ENCODE measurements around the gene PIP5K1A.

The PIP5K1A gene

DNA sequence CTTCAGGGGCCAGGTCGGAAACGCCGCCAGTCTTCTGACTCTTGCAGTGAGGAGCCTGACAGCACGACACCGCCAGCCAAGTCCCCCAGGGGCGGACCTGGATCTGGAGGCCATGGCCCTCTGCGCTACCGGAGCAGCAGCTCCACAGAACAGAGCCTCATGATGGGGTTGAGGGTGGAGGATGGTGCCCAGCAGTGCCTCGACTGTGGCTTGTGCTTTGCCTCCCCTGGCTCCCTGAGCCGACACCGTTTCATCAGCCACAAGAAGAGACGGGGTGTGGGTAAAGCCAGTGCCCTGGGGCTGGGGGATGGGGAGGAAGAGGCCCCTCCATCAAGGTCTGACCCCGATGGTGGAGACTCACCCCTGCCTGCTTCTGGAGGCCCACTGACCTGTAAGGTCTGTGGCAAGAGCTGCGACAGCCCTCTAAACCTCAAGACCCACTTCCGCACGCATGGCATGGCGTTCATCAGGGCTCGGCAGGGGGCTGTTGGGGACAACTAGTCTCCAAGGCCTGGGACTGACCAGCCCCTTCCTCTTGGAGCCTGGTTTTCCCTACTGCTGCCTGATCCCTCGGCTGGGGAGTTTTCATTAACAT lies 92.5 kb downstream of the PIP5K1A start:
- DNase-seq, result no peak

DNA sequence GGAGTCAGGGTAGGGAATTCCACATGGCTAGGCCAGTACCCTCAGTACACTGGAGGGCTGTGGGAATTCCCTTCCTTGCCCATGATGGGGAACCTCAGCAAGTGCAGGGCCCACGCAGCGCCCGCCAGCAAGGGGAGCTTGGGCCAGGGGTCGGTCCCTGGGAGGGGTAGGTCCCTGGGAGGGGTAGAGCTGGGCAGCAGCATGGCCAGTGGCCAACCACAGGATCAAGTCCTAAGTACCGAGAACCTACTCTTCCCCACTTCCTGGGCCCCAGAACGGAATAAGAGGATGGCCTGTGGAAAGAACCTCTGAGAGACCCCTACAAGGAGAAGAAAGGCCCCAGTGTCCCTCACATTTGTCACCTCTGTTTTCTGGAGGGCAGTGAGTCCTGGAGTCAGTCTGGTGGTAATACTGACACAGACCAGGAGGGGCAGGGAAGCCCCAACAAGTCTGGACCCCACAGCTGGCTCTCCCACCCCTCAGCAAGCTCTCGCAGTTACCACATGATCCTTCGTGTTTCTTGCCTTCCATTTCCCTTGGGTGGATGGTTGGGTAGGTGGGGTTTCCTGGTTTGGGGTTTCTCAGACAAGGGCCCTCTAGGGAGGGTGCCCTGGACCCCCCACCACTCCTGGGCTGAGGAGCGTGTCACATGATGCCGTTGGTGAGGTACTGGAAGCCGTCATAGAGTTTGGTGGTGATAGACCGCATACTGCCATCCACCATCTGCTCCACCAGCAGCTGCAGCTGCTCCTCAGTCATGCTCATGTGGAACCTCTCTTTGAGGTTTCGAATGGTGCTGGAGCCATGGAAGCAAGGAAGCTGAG lies 94.1 kb downstream of the PIP5K1A start:
- DNase-seq, result no peak

DNA sequence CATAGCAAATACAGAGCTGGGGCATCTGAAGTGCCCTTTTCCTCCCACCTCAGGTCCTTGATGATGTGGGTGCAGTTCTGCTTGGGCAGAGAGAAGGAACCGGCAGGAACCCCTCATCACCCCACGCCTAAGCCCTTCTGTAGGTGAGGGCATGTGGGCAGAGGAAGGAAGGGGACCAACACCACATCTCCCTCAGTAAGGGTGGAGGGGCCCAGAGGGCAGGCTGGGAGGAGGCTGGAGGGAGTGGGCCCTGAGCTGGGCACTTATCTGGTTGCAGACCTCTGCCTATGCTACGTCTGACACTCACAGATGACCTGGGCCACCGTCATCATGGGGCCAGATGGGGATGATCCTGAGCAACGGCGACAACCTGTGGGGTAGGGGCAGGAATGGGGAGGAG lies 94.7 kb downstream of the PIP5K1A start:
- DNase-seq, result no peak

DNA sequence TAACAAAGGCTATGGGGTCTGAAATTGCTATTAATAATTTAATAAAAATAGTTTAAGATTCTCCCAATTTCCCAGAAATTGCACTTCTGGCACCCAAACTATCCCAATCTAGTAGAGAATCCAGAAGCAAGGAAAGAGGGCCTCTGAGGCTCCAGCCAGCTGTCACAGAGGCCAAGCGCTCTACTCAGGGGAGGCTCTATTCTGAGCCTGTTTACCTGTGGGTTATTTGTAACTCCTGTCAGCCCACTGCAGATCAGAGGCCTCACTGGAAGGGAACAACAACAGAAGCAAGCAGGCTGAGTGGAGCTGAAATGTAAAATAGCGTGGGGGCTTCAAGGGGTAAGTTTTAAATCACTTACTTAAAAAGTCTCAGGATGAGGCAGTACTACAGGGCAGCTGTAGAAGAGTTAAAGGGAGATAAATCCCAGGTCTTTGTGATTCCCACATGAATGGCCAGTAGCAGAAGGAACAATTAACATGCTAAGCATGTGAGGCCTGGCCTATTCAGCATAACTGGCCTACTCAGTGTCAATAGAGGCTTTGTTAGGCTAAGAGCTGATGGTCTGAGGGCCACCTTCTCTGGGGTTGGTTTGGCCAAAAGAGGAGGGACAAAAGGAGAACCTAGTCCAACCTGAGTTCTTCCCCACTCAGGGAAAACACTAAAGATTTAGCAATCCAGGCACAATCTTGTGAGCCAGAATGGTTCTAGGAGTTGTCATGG lies 96.5 kb downstream of the PIP5K1A start:
- no peak for DNase-seq
